GF-D8 (cell line): ENCODE measurements around the gene PTCD2.

ENCODE experiments used
- DNase-seq: peaks from one replicate; lab custom pipeline; 2025; lab: John Stamatoyannopoulos, UW

The PTCD2 gene, protein sequence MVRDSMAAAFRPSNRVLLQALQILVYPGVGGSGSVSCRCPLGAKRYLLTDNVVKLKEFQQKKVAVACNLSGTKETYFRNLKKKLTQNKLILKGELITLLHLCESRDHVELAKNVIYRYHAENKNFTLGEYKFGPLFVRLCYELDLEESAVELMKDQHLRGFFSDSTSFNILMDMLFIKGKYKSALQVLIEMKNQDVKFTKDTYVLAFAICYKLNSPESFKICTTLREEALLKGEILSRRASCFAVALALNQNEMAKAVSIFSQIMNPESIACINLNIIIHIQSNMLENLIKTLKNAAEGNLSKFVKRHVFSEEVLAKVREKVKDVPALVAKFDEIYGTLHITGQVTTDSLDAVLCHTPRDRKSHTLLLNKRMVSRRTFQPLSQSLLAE

DNA sequence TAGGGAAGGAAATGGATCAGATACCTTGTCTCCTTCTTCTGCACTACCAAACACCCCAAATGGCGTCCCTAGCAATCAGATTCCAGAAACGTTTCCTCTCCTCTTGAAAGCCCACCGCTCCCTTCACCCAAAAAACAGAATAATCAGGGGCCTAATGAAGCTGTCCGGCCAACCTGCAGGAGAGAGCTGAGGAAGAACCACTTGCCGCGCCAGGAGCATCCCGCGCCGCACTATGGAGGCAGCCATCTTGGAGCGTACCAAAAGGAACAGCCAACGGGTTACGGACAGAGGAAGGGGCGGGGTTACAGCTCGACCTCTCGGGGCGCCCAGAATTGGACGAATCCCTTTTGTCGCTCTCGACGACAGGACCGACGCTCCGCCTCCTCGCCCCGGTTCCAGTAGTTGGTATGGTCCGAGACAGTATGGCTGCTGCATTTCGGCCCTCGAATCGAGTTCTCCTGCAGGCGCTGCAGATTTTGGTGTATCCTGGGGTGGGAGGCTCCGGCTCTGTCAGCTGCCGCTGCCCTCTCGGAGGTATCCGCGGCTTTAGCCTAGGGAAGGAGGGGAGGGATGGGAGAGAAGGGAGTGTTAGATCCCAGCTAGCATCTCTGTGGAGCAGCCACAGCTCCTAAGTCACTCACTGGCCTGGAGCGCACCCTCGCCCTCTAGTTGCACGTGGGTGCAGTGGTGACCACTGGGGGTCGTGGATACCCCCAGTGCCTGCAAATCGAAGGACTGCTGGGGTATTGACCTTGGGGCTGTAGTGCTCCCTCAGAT is at the start of gene PTCD2, which contains the start of gene MRPS27:
PTCD2 (plus strand) TSS at position 398 of the 777 bp plus-strand sequence; CDS start at position 408, 10 bp downstream.
MRPS27 (minus strand) TSS at position 265 of the 777 bp plus-strand sequence; CDS start at position 246, 19 bp downstream.
- DNase-seq, result peak; percentile 89

DNA sequence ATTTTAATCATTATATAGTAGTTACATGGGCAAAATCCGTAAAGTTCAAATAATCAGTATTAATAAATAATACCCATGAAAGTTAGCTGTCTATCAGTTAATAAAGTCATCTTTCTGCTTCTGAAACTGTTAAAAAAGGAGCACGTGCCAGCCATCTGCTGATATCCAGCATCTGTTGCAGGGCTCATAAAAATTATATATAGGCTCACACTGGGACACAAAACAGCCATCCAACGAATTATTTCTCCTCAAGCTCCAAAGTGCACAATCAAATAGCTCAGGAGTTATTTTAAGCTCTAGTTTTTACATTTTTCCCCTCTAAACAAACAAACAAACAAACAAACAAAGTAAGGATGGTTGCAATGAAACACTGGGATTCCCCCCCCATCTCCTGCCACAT is 48.5 kb upstream of the PTCD2 start:
- no peak for DNase-seq

DNA sequence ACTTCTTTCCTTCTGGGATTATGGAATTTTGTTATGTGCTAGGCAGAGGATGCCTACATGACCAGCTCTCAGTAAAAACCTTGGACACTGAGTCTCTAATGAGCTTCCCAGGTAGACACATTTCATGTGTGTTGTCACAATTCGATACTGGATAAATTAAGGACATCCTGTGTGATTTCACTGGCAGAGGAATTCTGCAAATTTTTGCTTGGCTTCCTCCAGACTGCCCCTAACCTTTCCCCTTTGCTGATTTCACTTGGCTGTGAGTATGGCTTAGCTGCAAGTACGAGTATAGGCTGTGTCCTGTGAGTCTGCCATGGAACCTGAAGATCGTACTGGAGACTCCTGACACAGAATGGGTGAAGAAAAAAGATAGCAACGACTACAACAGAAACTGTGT is 47.8 kb upstream of the PTCD2 start:
- DNase-seq, result no peak

DNA sequence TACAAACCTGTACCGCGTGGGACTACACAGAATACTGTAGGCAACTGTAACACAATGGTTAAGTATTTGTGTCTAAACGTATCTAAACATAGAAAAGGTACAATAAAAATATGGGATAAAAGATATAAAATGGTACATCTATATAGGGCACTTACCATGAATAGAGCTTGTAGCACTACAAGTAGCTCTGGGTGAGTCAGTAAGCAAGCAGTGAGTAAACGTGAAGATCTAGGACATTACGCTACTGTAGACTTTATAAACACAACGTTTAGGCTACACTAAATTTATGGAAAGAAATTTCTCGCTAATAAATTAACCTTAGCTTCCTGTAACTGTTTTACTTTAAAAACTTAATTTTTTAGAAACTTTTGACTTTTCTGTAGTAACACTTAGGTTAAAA is 46.6 kb upstream of the PTCD2 start:
- DNase-seq, result no peak

DNA sequence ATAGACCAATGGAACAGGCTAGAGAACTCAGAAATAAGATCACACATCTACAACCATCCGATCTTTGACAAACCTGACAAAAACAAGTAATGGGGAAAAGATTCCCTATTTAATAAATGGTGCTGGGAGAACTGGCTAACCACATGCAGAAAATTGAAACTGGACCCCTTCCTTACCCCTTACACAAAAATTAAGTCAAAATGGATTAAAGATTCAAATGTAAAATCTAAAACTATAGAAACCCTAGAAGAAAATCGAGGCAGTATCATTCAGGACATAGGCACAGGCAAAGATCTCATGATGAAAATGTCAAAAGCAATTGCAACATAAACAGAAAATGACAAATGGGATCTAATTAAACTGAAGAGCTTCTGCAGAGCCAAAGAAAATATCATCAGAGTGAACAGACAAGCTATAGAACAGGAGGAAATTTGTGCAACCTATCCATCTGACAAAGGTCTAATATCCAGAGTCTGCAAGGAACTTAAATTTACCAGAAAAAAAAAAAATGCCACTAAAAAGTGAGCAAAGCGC is 43.9 kb upstream of the PTCD2 start:
- DNase-seq, result no peak

DNA sequence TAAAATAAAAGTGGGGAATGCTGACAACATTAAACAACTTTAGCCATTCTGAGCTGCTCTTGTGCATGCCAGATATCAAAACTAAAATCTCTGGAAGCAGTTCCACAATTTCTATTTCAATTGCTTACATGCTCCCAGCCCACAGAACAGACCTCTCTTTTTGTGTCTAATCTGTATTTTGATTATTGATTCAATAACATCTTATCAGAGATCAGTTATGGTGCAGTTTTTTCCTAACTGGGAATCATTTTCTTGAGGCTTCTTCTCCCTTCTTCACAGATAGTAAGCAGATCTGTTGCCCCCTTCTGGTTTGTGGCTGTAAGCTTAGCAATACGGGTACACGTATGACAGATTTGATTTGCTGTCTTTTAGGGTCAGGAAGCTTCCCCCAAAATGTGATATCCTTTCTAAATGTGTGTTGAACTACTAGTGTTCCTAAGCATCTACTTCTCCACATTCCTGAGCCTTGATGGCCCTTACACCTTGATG is 39.5 kb upstream of the PTCD2 start:
- no peak for DNase-seq

DNA sequence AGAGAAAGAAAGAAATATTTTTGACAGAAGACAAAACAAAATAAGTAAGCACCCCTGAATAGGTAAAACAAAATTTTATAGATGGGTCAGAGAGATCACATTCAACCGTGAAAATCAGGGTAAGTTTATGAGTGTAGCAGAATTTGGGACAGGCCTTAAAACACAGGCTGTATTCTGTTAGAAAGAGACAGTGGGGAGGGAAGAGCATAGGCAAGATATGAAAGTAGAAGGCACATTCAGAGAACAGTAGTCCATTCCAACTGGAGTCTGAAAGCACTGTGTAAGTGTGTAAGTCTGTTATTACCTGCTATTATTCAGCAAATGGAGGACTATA is 38.8 kb upstream of the PTCD2 start:
- DNase-seq, result no peak

DNA sequence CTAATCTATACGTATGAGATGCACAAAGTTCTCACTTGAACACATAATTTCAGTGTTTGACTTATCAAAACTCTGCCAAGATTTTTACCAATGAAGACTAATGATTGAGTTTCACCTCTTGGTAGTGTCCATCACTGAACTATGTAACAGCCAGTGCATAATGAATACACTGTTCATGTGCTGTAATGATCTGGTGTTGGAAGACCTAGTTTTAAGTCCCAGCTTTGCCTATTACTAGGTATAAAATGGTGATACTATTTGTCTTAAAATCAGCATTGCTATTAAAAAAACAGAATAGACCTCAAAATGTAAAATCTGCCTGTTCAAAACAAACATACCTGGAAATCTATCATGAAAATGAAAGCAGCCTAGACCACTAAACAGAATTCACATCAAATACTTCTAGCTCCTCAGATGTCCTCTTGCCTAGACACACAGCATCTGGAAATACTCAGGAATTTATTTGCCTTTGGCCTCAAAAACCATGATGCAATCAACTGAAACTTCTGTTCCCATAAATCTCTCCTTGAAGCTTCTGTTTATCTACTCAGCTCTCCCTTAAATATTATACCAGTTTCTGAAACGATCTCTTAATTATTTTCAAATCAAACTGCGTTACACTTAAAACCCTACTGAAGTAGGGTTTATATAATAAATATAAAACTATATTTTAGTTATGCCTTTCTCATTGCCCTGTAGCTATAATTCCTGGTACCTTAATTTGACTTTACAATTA is 38.2 kb upstream of the PTCD2 start:
- no peak for DNase-seq

DNA sequence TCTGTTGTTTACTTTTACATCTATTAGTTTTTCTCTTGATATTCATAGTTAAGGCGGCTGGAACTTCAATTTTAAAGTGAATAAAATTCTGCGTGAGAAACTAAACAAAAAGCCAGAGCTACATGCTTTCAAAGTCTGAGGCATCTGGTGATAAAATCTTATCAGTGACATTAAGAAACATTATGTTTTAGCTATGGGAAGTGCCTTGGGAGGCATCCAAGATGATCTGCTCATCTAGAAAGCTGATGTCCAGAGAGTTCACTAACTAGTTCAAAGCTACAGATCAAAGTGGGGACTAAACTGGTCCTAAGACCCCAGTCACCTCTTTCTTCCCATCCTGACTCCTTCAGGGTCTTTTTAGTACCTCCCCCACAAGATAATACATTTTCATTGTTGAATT is 37.3 kb upstream of the PTCD2 start:
- DNase-seq, result peak; percentile 8

DNA sequence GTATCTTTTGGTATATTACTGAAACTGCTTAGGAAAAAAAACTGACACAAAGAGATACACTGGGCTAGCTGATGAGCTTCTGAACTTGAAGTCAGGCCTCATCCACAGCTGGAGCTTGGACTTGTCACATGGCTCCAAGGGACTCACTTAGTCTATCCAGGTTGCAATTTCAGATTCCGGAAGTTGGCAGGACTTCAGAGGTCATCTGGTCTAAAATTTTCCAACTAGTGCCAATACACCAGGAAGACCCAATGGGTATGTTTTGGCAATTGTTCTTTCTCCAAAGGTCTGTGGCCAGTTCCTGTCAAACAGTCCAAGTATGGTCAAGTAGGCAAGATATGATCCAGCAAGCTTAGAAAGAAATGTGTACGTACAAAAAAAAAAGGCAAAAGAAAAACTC is 36.8 kb upstream of the PTCD2 start:
- no peak for DNase-seq

DNA sequence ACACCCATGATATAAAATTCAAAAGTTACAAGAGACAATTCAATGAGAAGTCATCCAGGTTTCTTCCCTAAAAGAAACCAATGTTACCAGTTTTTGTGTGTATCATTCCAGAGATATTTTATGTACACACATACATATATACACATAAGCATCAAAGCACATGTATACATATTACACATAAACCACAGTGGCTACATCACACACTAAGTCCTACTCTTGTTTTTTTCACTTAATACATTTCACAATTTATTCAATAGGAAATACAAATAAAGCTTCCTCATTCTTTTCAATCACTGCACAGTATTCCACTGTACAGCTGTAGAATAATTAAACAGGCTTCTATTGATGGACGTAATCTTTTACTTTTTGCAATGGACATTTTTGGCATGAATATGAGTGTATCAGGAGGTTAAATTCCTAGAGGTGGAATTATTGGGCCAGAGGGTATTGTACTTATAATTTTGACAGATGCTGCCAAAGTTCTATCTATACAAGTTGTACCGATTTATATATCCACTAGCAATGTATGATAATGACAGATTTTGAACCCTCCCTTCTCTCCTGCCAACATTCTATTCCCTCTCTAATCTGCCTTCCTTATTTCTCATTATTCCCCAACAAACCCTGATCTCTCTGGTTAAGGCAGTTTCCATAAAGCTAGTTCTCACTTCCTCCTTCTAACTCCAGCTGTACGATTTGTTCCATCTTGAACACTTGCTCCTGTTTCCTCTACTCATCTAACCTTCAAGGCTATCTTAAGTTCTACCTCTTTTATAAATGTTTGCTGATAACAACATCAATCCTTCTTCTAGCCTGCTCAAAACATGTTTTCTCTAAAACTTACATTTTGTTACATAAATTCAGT is 35.4 kb upstream of the PTCD2 start:
- peak; percentile 10 for DNase-seq

DNA sequence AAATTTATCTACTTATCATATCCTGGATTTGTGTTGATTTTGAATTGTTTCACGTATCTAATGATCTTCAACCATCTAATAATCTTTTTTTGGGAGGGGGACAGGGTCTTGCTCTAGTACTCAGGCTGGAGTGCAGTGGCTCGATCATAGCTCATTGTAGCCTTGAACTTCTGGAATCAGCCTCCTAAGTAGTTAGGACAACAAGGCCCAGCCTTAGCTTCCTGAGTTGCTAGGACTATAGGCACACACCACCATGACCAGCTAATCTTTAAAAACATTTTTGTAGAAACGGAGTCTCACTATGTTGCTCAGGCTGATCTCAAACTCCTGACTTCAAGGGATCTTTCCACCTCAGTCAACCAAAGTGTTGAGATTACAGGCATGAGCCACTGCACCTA is 34.8 kb upstream of the PTCD2 start:
- no peak for DNase-seq

DNA sequence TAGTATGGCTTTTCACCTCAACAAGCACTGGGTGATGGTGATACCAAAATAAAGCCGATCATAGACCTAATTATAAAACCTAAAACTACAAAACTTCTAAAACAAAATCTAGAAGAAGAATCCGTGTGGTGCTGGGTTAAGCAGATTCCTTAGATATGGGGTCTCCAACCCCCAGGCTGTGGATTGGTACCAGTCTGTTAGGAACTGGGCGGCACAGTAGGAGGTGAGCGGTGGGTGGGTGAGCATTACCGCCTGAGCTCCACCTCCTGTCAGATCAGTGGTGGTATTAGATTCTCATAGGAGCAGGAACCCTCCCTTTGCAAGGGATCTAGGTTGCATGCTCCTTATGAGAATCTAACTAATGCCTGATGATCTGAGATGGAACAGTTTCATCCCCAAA is 33.4 kb upstream of the PTCD2 start:
- no peak for DNase-seq

DNA sequence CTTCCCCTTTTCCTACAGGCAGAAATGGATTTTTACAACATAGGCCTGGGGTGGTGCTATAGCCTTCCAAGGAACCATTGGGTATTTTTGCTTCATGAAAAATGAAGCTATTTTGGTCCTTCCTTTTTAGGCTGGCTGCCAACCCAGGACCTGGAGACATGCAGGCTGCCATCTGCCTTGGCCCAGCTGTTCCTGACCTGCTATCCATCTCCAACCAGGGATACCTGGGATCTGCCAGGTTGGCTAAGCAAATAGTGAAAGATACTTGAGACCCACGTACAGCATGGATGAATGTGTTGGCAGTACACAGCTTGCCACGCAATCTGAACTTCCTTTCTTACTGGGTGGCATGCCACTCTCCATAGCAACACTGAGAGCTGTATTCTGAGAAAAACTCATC is 31.2 kb upstream of the PTCD2 start:
- DNase-seq, result no peak

DNA sequence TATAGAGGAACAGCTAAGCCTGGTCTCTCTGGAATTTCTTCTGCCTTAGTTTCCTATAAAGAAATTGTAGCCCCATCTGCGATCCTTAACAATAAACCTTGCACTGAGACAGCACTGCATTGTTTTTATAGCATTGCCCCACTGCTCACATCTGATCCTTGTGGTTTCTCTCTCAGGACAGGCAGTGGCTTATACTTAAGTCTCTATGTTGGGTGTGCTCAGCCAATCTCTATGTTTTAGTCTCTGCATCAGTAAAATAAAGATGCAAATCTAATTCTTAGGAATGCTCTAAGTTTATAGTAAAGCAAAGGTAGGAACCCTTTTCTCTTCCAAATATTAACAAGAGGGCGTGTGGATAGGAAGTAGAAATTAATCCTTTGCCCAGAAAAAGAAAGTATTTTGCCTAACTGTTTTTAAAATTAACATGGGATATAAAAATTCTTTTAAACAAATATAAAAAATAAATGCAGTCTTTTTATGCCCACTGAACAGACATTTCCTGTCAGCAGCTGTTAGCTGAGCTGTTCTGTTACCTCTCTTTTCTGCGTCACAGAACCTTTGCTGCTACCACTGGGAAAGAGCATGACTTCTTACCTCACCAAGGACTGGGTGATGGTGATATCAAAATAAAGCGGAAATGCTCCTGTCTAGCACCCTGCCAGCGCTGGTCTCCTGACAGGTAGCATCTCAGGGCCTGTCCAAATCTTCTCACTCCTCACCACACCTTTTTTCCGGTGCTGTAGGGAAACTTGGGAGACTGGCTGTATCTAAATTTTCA is 29.6 kb upstream of the PTCD2 start:
- no peak for DNase-seq

DNA sequence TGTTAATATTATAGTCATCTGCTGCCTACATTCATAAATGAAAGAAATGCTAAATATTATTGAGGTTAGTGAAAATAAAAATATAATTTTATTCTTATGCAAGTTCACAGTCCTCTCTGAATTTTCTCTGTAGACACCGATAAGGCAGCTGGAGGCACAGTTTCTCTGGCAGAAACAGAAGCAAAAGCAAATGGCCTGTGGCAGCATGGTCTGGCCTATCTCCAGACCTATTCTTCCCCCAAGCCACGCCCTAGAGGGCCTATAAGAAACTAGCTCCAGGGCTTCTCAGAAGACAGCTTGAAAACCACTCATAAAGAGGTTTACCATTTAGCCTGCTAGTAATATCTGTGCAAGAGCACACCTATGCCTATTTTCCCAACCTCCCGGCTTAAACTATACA is 28.6 kb upstream of the PTCD2 start:
- no peak for DNase-seq

DNA sequence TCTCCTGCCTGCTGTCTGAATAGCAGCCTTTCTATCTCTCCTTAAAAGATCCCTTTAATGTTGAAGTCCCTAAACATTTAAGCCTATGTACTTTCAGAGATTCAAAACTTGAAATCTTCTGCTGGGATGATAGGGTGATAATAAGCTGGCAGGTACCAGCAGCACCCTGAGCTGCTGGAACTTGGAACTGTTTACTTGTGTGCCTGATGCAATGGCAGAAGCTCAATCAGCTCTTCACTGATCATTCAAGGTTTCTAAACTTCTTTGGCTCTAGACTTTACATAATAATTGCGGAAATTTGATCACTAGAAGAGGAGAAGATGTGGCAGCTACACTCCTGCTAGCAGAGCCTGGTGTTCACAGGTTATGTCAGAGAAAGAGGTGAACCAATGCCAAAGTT is 27.8 kb upstream of the PTCD2 start:
- DNase-seq, result no peak

DNA sequence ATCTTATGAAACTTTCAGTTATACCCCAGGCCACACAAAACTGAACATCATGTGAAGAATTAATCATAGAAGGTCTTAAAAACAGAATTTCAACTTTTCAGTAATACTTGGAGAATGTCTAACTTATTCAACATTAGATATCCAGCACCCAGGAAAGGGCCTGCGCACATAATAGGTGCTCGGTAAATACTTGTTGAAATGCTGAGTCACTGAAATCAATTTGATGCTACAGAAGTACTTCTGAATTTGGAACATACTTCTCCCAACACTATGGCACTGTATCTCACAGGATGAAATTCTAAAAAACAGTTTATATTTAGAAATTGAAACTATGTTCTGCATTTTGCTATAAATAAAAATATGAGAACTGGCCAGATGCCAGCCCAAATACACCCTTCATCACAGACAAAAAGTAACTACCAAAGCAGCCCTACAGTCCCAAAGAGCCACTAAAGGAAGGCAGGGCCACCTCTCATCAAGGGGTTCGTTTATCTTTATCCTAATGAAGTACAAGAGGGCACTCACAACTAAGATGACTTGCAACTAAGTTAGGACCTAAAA is 26.6 kb upstream of the PTCD2 start:
- no peak for DNase-seq

DNA sequence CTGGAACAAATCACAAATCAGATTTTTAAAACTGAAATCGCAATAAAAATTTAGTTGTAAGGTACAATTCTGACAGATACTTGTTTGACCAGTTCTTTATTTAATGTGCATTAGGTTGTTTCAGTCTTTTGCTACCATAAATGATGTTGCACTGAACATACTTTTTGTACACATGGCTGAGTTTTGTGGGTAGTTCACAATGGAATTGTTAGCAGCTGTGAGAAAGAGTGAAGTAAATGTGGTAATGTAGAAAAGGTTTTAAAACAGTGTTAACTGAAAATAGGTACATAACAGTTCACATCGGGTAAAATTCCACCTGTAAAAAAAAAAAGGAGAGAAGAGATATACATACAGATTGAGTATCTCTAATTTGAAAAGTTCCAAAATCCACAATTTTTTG is 25.7 kb upstream of the PTCD2 start:
- DNase-seq, result no peak

DNA sequence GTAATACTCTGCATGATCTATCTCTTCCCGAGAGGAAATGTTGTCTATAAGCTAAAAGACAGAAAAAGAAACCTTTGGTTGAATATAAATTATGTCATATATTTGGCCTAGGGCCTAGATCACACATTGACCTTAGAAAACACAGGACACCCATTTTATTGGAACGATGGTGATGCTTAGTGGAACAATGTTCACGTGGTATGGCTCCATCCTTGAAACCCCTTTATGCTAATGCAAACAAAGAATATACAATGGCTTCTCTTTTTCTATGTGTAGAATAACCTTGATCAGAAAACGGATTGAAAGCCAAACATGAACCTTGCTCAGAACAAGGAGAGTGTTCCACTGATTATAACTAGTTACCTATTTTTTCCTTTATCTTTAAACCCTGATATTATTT is 24.6 kb upstream of the PTCD2 start:
- no peak for DNase-seq
